K562 (cell line): ENCODE results near the gene RPTOR.

Source experiments
- BRCA1 ChIP-seq, 2 experiments: fragments of 450-650 bp in 1 of 2; sonication (generic) in 1 of 2; formaldehyde crosslinking in 1 of 2; IDR thresholded peaks; 2 replicates each; pipeline versions ENCODE4 v1.5.0 to v1.6.1; 2017 to 2020; ENCODE audit warnings: mild to moderate bottlenecking in 1 of 2, missing genetic modification reagents in 1 of 2
- DIDO1 ChIP-seq: fragments of 450-650 bp; IDR thresholded peaks from 2 replicates; pipeline ENCODE4 v1.6.1; 2016; ENCODE audit warnings: low read depth, missing biosample characterization, missing genetic modification characterization
- KLF10 ChIP-seq: fragments of 250-450 bp; sonication (Bioruptor Pico); IDR thresholded peaks from 2 replicates; pipeline ENCODE4 v1.6.1; 2021; ENCODE audit warnings: matching md5 sums
- NFRKB ChIP-seq: fragments of 450-650 bp; IDR thresholded peaks from 2 replicates; pipeline ENCODE4 v1.6.1; 2016; ENCODE audit warnings: low read depth
- NUFIP1 ChIP-seq: fragments of 450-650 bp; IDR thresholded peaks from 2 replicates; pipeline ENCODE4 v1.6.1; 2018; ENCODE audit not compliant: partially characterized antibody
- POLR2A ChIP-seq: fragments of 450-650 bp; conservative IDR thresholded peaks from 2 replicates; pipeline ENCODE4 v1.6.1; 2016
- POLR2AphosphoS5 ChIP-seq: IDR thresholded peaks from 2 replicates; pipeline ENCODE4 v1.6.1; 2011; ENCODE audit warnings: mild to moderate bottlenecking, low read depth, low read length, moderate library complexity; ENCODE audit not compliant: control insufficient read depth, insufficient read depth
- SRF ChIP-seq, 2 experiments: fragments of 250-450, 450-650 bp in 1 of 2; sonication (Bioruptor Pico) in 1 of 2; sonication (generic) in 1 of 2; formaldehyde crosslinking; IDR thresholded peaks; 2 replicates each; pipeline versions ENCODE4 v1.5.0 to v1.5.1; 2020 to 2022; ENCODE audit warnings: mild to moderate bottlenecking in 1 of 2, missing genetic modification reagents in 1 of 2
- YY1 ChIP-seq, 3 experiments: IDR thresholded peaks; 2 replicates each; pipeline ENCODE4 v1.6.1; 2011; ENCODE audit warnings: low read length in 2 of 3, mild to moderate bottlenecking in 2 of 3, moderate library complexity in 2 of 3, borderline replicate concordance in 1 of 3, control low read depth in 1 of 3, low read depth in 1 of 3; ENCODE audit not compliant: insufficient read depth in 3 of 3, insufficient replicate concordance in 2 of 3, control insufficient read depth in 1 of 3, insufficient read length in 1 of 3; ENCODE audit errors: extremely low read depth in 1 of 3
- ZNF143 ChIP-seq: sonication (generic); formaldehyde crosslinking; IDR thresholded peaks from 2 replicates; pipeline ENCODE4 v1.9.0; 2022; ENCODE audit warnings: mild to moderate bottlenecking, missing genetic modification reagents
- ZNF217 ChIP-seq: sonication (generic); formaldehyde crosslinking; IDR thresholded peaks from 2 replicates; pipeline ENCODE4 v1.8.0; 2022; ENCODE audit warnings: mild to moderate bottlenecking, missing genetic modification reagents
- TF ChIP-seq, protein P1 (sequence below), 3 experiments: IDR thresholded peaks in 2 of 3; conservative IDR thresholded peaks in 1 of 3; 2 replicates each; pipeline ENCODE4 v1.5.1; 2011 to 2012; ENCODE audit warnings: low read length in 3 of 3, mild to moderate bottlenecking in 3 of 3, control low read depth in 2 of 3, improper control_type of control experiment in 1 of 3, inconsistent platforms in 1 of 3, low read depth in 1 of 3, mixed read lengths in 1 of 3, moderate library complexity in 1 of 3; ENCODE audit not compliant: insufficient read depth in 2 of 3
- TF ChIP-seq, protein P2 (sequence below): sonication (generic); formaldehyde crosslinking; IDR thresholded peaks from 2 replicates; pipeline ENCODE4 v1.8.1; 2023; ENCODE audit warnings: mild to moderate bottlenecking, missing genetic modification reagents

GRCh38 chr17:80759377-80759673 lies 214.7 kb downstream of the RPTOR start:
- TF ChIP-seq, protein P1, sequence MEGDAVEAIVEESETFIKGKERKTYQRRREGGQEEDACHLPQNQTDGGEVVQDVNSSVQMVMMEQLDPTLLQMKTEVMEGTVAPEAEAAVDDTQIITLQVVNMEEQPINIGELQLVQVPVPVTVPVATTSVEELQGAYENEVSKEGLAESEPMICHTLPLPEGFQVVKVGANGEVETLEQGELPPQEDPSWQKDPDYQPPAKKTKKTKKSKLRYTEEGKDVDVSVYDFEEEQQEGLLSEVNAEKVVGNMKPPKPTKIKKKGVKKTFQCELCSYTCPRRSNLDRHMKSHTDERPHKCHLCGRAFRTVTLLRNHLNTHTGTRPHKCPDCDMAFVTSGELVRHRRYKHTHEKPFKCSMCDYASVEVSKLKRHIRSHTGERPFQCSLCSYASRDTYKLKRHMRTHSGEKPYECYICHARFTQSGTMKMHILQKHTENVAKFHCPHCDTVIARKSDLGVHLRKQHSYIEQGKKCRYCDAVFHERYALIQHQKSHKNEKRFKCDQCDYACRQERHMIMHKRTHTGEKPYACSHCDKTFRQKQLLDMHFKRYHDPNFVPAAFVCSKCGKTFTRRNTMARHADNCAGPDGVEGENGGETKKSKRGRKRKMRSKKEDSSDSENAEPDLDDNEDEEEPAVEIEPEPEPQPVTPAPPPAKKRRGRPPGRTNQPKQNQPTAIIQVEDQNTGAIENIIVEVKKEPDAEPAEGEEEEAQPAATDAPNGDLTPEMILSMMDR (IDR thresholded peaks at IDR 0.05 in 2 of 3, conservative IDR thresholded peaks at IDR 0.05 in 1 of 3; ENCODE audit: insufficient read depth in 2 of 3, low read depth in 1 of 3, low read length in 3 of 3), result no peak
- TF ChIP-seq POLR2A, result no peak
- TF ChIP-seq SRF (CRISPR knock-in tag; IDR thresholded peaks at IDR 0.05), result no peak
- TF ChIP-seq KLF10 (CRISPR knock-in tag), result no peak
- no peak for TF ChIP-seq BRCA1 (IDR thresholded peaks at IDR 0.05)
- TF ChIP-seq BRCA1 (CRISPR knock-in tag; IDR thresholded peaks at IDR 0.05), result no peak
- TF ChIP-seq, protein P2, sequence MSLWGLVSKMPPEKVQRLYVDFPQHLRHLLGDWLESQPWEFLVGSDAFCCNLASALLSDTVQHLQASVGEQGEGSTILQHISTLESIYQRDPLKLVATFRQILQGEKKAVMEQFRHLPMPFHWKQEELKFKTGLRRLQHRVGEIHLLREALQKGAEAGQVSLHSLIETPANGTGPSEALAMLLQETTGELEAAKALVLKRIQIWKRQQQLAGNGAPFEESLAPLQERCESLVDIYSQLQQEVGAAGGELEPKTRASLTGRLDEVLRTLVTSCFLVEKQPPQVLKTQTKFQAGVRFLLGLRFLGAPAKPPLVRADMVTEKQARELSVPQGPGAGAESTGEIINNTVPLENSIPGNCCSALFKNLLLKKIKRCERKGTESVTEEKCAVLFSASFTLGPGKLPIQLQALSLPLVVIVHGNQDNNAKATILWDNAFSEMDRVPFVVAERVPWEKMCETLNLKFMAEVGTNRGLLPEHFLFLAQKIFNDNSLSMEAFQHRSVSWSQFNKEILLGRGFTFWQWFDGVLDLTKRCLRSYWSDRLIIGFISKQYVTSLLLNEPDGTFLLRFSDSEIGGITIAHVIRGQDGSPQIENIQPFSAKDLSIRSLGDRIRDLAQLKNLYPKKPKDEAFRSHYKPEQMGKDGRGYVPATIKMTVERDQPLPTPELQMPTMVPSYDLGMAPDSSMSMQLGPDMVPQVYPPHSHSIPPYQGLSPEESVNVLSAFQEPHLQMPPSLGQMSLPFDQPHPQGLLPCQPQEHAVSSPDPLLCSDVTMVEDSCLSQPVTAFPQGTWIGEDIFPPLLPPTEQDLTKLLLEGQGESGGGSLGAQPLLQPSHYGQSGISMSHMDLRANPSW (CRISPR knock-in tag), result no peak
- TF ChIP-seq NFRKB, result no peak
- no peak for TF ChIP-seq NUFIP1
- no peak for TF ChIP-seq POLR2AphosphoS5
- TF ChIP-seq ZNF217, result no peak
- TF ChIP-seq ZNF143, result no peak
- TF ChIP-seq DIDO1 (tag), result no peak
- no peak for TF ChIP-seq YY1 (IDR thresholded peaks at IDR 0.05; ENCODE audit: borderline replicate concordance in 1 of 3, control insufficient read depth in 1 of 3, extremely low read depth in 1 of 3, insufficient read depth in 3 of 3, insufficient read length in 1 of 3, insufficient replicate concordance in 2 of 3, low read depth in 1 of 3, low read length in 2 of 3)
